Mesenchymal stem cell (in vitro differentiated cells and primary cell): Measurements from ENCODE around the gene UTP4.

Source experiments
- DNase-seq: peaks from one replicate; pipeline ENCODE4 v3.0.0-alpha.2; 2013
- H2AFZ ChIP-seq: one replicate; pipeline ENCODE4 v1.6.1; 2013; ENCODE audit warnings: low read depth, mild to moderate bottlenecking, control low read depth, inconsistent platforms, low read length, moderate library complexity
- H2AK5ac ChIP-seq: 2 replicates; pipeline ENCODE4 v1.6.1; 2013; ENCODE audit warnings: low read length, moderate library complexity, mild to moderate bottlenecking, inconsistent platforms; ENCODE audit not compliant: severe bottlenecking
- H2BK120ac ChIP-seq: one replicate; pipeline ENCODE4 v1.6.1; 2013; ENCODE audit warnings: low read depth, mild to moderate bottlenecking, inconsistent platforms, low read length, moderate library complexity
- H2BK12ac ChIP-seq, 2 experiments: one replicate each; pipeline ENCODE4 v1.6.1; 2013; ENCODE audit warnings: inconsistent platforms in 2 of 2, low read length in 2 of 2, mild to moderate bottlenecking in 2 of 2, moderate library complexity in 2 of 2, control low read depth in 1 of 2
- H2BK15ac ChIP-seq: one replicate; pipeline ENCODE4 v1.6.1; 2013; ENCODE audit warnings: mild to moderate bottlenecking, low read depth, inconsistent platforms; ENCODE audit not compliant: poor library complexity, severe bottlenecking
- H2BK5ac ChIP-seq: 2 replicates; pipeline ENCODE4 v1.6.1; 2013; ENCODE audit warnings: low read depth, mild to moderate bottlenecking, low read length, control low read depth, inconsistent platforms; ENCODE audit not compliant: poor library complexity, severe bottlenecking
- H3K14ac ChIP-seq, 2 experiments: one replicate each; pipeline ENCODE4 v1.6.1; 2013; ENCODE audit warnings: inconsistent platforms in 2 of 2, low read length in 2 of 2, control low read depth in 1 of 2, mild to moderate bottlenecking in 1 of 2, moderate library complexity in 1 of 2
- H3K18ac ChIP-seq, 2 experiments: one replicate each; pipeline ENCODE4 v1.6.1; 2013; ENCODE audit warnings: inconsistent platforms in 2 of 2, low read length in 2 of 2, control low read depth in 1 of 2, low read depth in 1 of 2, mild to moderate bottlenecking in 1 of 2
- H3K23ac ChIP-seq, 2 experiments: one replicate each; pipeline ENCODE4 v1.6.1; 2013; ENCODE audit warnings: inconsistent platforms in 2 of 2, low read length in 2 of 2, mild to moderate bottlenecking in 2 of 2, moderate library complexity in 2 of 2, control low read depth in 1 of 2
- H3K27ac ChIP-seq: 2 replicates; pipeline ENCODE4 v1.5.1; 2013; ENCODE audit warnings: mild to moderate bottlenecking, moderate library complexity, low read length, control low read depth, inconsistent platforms; ENCODE audit not compliant: poor library complexity, severe bottlenecking
- H3K27me3 ChIP-seq, 2 experiments: 2 replicates each; pipeline versions ENCODE4 v1.6.1 to v1.7.0; 2013; ENCODE audit warnings: low read length in 2 of 2, mild to moderate bottlenecking in 2 of 2, moderate library complexity in 2 of 2, control low read depth in 1 of 2, inconsistent platforms in 1 of 2; ENCODE audit not compliant: control insufficient read depth in 1 of 2, insufficient read depth in 1 of 2
- H3K36me3 ChIP-seq, 2 experiments: 2 replicates each; pipeline versions ENCODE4 v1.6.1 to v1.7.0; 2013; ENCODE audit warnings: low read length in 2 of 2, control low read depth in 1 of 2, inconsistent platforms in 1 of 2, low read depth in 1 of 2, mild to moderate bottlenecking in 1 of 2; ENCODE audit not compliant: insufficient read depth in 2 of 2, control insufficient read depth in 1 of 2
- H3K4ac ChIP-seq, 2 experiments: one replicate each; pipeline ENCODE4 v1.6.1; 2013; ENCODE audit warnings: inconsistent platforms in 2 of 2, low read length in 2 of 2, mild to moderate bottlenecking in 2 of 2, moderate library complexity in 2 of 2, control low read depth in 1 of 2, low read depth in 1 of 2
- H3K4me1 ChIP-seq: 2 replicates; pipeline ENCODE4 v1.6.1; 2013; ENCODE audit warnings: low read depth, low read length, control low read depth; ENCODE audit not compliant: control insufficient read depth, insufficient read depth
- H3K4me2 ChIP-seq: 2 replicates; pipeline ENCODE4 v1.6.1; 2013; ENCODE audit warnings: low read length, mild to moderate bottlenecking, inconsistent platforms; ENCODE audit not compliant: poor library complexity, severe bottlenecking
- H3K4me3 ChIP-seq, 2 experiments: 2 replicates each; pipeline versions ENCODE4 v1.5.1 to v1.7.0; 2013; ENCODE audit warnings: low read length in 2 of 2, mild to moderate bottlenecking in 2 of 2, control low read depth in 1 of 2, low read depth in 1 of 2; ENCODE audit not compliant: insufficient read depth in 1 of 2
- H3K79me1 ChIP-seq: replicated peaks from 2 replicates; pipeline ENCODE4 v1.6.1; 2013; ENCODE audit warnings: mild to moderate bottlenecking, control low read depth, low read length, inconsistent platforms; ENCODE audit not compliant: poor library complexity, severe bottlenecking
- H3K9ac ChIP-seq: 2 replicates; pipeline ENCODE4 v1.7.0; 2013; ENCODE audit warnings: mild to moderate bottlenecking, low read length, moderate library complexity
- H3K9me3 ChIP-seq: 2 replicates; pipeline ENCODE4 v1.7.0; 2013; ENCODE audit warnings: mild to moderate bottlenecking, low read length; ENCODE audit not compliant: control insufficient read depth
- H4K8ac ChIP-seq: one replicate; pipeline ENCODE4 v1.6.1; 2013; ENCODE audit warnings: inconsistent platforms, mild to moderate bottlenecking, low read length, moderate library complexity
- H4K91ac ChIP-seq: one replicate; pipeline ENCODE4 v1.6.1; 2013; ENCODE audit warnings: mild to moderate bottlenecking, low read length, inconsistent platforms
- WGBS: methylation state at CpG from one replicate; pipeline ENCODE4 v1.1.7; 2013; ENCODE audit warnings: mixed read lengths; 5-methylcytosine and 5-hydroxymethylcytosine counted together

Gene UTP4

GRCh38 chr16:69182730-69183416 lies 50.4 kb downstream of the UTP4 start:
- Histone ChIP-seq H3K9me3 (no peaks in the 10 kb centered on the region), H4K91ac (no peak overlapping the region), H3K4me1 (peaks cover 14% of the 10 kb centered on the region), H3K14ac (no peak overlapping the region), H2BK15ac (no peak overlapping the region), H2AK5ac (no peak overlapping the region), H2AFZ (no peak overlapping the region), H3K4me2 (no peak overlapping the region), H3K23ac (no peak overlapping the region), H3K18ac (no peak overlapping the region), H2BK12ac (no peak overlapping the region), H2BK5ac (no peak overlapping the region), H3K9ac (peak overlapping the region; percentile 61), H3K27ac (no peak overlapping the region), H3K27me3 (no peaks in the 10 kb centered on the region), H2BK120ac (no peak overlapping the region), H4K8ac (no peak overlapping the region), H3K36me3 (no peaks in the 10 kb centered on the region), H3K79me1 (peaks cover 1% of the 10 kb centered on the region), H3K4me3 (peak overlapping the region in 1 of 2 experiments; percentile 28), H3K4ac (no peak overlapping the region)
- DNase-seq, result no peak
- 54% methylated on average over 7 of the region's 10 CpGs for WGBS

DNA sequence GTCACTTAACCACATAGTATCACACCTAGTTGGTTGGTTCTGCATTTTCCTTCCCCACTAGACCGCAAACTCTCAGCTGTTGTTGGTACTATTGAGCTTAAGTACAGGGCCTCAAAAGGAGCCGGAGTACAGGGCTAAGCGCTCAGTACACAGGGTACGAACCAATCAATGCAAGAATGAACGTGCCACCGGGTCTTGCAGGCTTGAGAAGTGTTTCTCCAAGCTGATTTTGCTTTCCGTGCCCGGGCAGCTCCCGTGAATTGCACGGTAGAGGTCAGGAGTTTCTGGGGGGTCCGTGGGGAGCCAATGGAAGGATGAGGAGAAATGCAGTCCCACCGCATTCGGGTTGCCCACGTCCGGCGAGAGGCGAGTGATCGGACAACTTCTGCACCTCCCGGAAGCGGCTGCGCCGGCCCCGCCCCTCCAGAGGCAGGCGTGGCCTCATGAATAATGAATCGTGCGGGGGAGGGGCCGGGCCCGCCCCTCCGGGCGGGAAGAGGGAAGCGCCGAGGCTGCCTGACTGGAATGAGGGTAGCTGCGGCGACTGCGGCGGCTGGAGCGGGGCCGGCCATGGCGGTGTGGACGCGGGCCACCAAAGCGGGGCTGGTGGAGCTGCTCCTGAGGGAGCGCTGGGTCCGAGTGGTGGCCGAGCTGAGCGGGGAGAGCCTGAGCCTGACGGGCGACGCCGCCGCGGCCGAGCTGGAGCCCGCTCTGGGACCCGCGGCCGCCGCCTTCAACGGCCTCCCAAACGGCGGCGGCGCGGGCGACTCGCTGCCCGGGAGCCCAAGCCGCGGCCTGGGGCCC lies 54.4 kb downstream of the UTP4 start, which contains the start of gene SNTB2:
Gene SNTB2 (plus strand): TSS at position 523 of the 804 bp plus-strand sequence. CDS start 3 bp downstream, at position 526.
- H2BK15ac ChIP-seq, result peak within 1 kb of the TSS; percentile 96
- H3K9me3 ChIP-seq, result no peaks in the 10 kb centered on the region
- peak within 1 kb of the TSS; percentile 89 for H3K9ac ChIP-seq
- WGBS, result 3% methylated on average over 56 of the region's 69 CpGs
- no peak within 1 kb of the TSS for H2AK5ac ChIP-seq
- H3K27me3 ChIP-seq, result no peaks in the 10 kb centered on the region
- H3K4me3 ChIP-seq, result peak within 1 kb of the TSS; percentile 89 to 93
- H3K79me1 ChIP-seq, result peaks cover 7% of the 10 kb centered on the region
- H3K27ac ChIP-seq, result peak within 1 kb of the TSS; percentile 84
- peak within 1 kb of the TSS; percentile 57 for H2AFZ ChIP-seq
- H3K4me2 ChIP-seq, result peak within 1 kb of the TSS; percentile 91
- H4K91ac ChIP-seq, result peak within 1 kb of the TSS; percentile 82
- H3K14ac ChIP-seq, result peak within 1 kb of the TSS; percentile 27 to 98
- peak within 1 kb of the TSS in 1 of 2 experiments; percentile 76 for H3K23ac ChIP-seq
- H3K18ac ChIP-seq, result peak within 1 kb of the TSS; percentile 96
- peak within 1 kb of the TSS; percentile 78 for H2BK120ac ChIP-seq
- peak within 1 kb of the TSS; percentile 75 to 95 for H3K4ac ChIP-seq
- peaks cover 14% of the 10 kb centered on the region for H3K4me1 ChIP-seq
- peak within 1 kb of the TSS; percentile 87 for H2BK5ac ChIP-seq
- H2BK12ac ChIP-seq, result peak within 1 kb of the TSS; percentile 35 to 93
- peak within 1 kb of the TSS; percentile 75 for H4K8ac ChIP-seq
- peak; percentile 91 for DNase-seq
- no peaks in the 10 kb centered on the region for H3K36me3 ChIP-seq

GRCh38 chr16:69187446-69188235 lies 55.2 kb downstream of the UTP4 start:
- WGBS, result under 1% methylated on average over 61 of the region's 76 CpGs
- H3K18ac ChIP-seq, result peak overlapping the region; percentile 96

More at GRCh38 chr16:69187446-69188235, 55.2 kb downstream of the UTP4 start:
- peak overlapping the region; percentile 91 for H3K4me2 ChIP-seq
- H2BK120ac ChIP-seq, result peak overlapping the region; percentile 78
- peak overlapping the region; percentile 89 to 93 for H3K4me3 ChIP-seq
- no peaks in the 10 kb centered on the region for H3K36me3 ChIP-seq
- peak overlapping the region; percentile 75 for H4K8ac ChIP-seq
- peak overlapping the region in 1 of 2 experiments; percentile 75 for H3K4ac ChIP-seq
- H3K4me1 ChIP-seq, result peaks cover 16% of the 10 kb centered on the region
- H4K91ac ChIP-seq, result peak overlapping the region; percentile 73
- H3K27ac ChIP-seq, result peak overlapping the region; percentile 84
- no peaks in the 10 kb centered on the region for H3K27me3 ChIP-seq
- H2AK5ac ChIP-seq, result no peak overlapping the region
- H2BK5ac ChIP-seq, result peak overlapping the region; percentile 87
- H3K23ac ChIP-seq, result peak overlapping the region in 1 of 2 experiments; percentile 76
- H3K9ac ChIP-seq, result peak overlapping the region; percentile 89
- DNase-seq, result peak; percentile 66
- H2BK12ac ChIP-seq, result peak overlapping the region; percentile 35 to 93
- H2BK15ac ChIP-seq, result peak overlapping the region; percentile 89
- H2AFZ ChIP-seq, result no peak overlapping the region
- H3K14ac ChIP-seq, result peak overlapping the region; percentile 27 to 98
- H3K79me1 ChIP-seq, result peaks cover 7% of the 10 kb centered on the region
- H3K9me3 ChIP-seq, result no peaks in the 10 kb centered on the region
